ENCODE measurements around the gene GATC. TPM values are rescaled to one million over a fixed set of nuclear protein-coding genes. Genes with fewer than 3 reads are reported as not detected.
A peak's percentile ranks its signal among the peaks of the same experiment; 100 is the strongest.
"Not testable (repeated sequence)": the region's sequence is repeated elsewhere in the genome, so short reads cannot be mapped to it uniquely, and the experiment has no call there.

Gene GATC
- total RNA-seq, 2 experiments from 2014 or later: 26.3 to 36.3 TPM

- ATAC-seq (no peak), DNase-seq (no peak)
- no peaks in the 10 kb centered on the region for H3K27me3 Mint-ChIP-seq
- CTCF ChIA-PET: interaction anchor here (0.6 to 2.1 kb wide), 18 partner anchors 9 to 857 kb away, joined by 3 to 9 read pairs (median 3); partner anchors contain the start of genes DYNLL1 and POP5
- peaks cover 34% of the 10 kb centered on the region for H3K36me3 Mint-ChIP-seq (ENCODE audit: low read depth)
- intact Hi-C loops (cut with DNase I, micrococcal nuclease): loop anchor here (1.0 to 10.0 kb wide), 17 partner anchors 8 to 426 kb away; partner anchors contain the start of genes DYNLL1 (in 2 of the 2), GATC (in 2 of the 2), SRSF9 (in 2 of the 2) and TRIAP1 (in 2 of the 2)
- H3K9me3 Mint-ChIP-seq (ENCODE audit: low read depth): no peaks in the 10 kb centered on the region
- peak overlapping the region; percentile 99 for H3K4me3 Mint-ChIP-seq
- POLR2A ChIA-PET: interaction anchor here (0.6 to 2.1 kb wide), 4 partner anchors 28 to 238 kb away, joined by 3 to 11 read pairs (median 6); partner anchors contain the start of genes RNU4-2 and RPLP0
- peak overlapping the region; percentile 99 for H3K27ac Mint-ChIP-seq
- peaks cover 20% of the 10 kb centered on the region for H3K4me1 Mint-ChIP-seq
Measured at GRCh38 chr12:120438495-120439198, 7.6 kb upstream of the GATC start.

GRCh38 chr12:120439646-120440247 is 6.5 kb upstream of the GATC start:
- peak overlapping the region; percentile 43 for H3K4me3 Mint-ChIP-seq
- no peaks in the 10 kb centered on the region for H3K27me3 Mint-ChIP-seq
- ATAC-seq (peak; percentile 46), DNase-seq (peak; percentile 89)
- H3K9me3 Mint-ChIP-seq (ENCODE audit: low read depth): no peaks in the 10 kb centered on the region
- H3K36me3 Mint-ChIP-seq (ENCODE audit: low read depth): peaks cover 42% of the 10 kb centered on the region
- CTCF ChIA-PET: interaction anchor here (0.6 to 2.0 kb wide), 23 partner anchors 8 to 463 kb away, joined by 3 to 12 read pairs (median 3); partner anchors contain the start of genes POP5 and SRSF9
- intact Hi-C loops (cut with DNase I, micrococcal nuclease): loop anchor here (1.0 to 10.0 kb wide), 11 partner anchors 29 to 427 kb away; partner anchors contain the start of genes DYNLL1 (in 2 of the 2), MLEC (in 1 of the 2), PLA2G1B (in 1 of the 2) and RNU4-1 (in 1 of the 2)
- POLR2A ChIA-PET: no interaction called here
- H3K27ac Mint-ChIP-seq: peak overlapping the region; percentile 45
- peaks cover 29% of the 10 kb centered on the region for H3K4me1 Mint-ChIP-seq

GRCh38 chr12:120444676-120445075 is 1.6 kb upstream of the GATC start:
- intact Hi-C loops (cut with DNase I, micrococcal nuclease): no loop called here
- ChIA-PET POLR2A (interaction anchor here (0.6 to 0.7 kb wide), 2 partner anchors 105 to 1781 kb away, joined by 3 to 4 read pairs; no protein-coding TSS in a partner anchor), CTCF (interaction anchor here (0.7 to 2.2 kb wide), 7 partner anchors 8 to 128 kb away, joined by 3 to 10 read pairs (median 3); no protein-coding TSS in a partner anchor)
- Mint-ChIP-seq H3K4me3 (peak overlapping the region; percentile 98), H3K27ac (peak overlapping the region; percentile 93), H3K36me3 (ENCODE audit: low read depth) (peaks cover 56% of the 10 kb centered on the region), H3K9me3 (ENCODE audit: low read depth) (no peaks in the 10 kb centered on the region), H3K4me1 (peaks cover 42% of the 10 kb centered on the region), H3K27me3 (no peaks in the 10 kb centered on the region)
- ATAC-seq: no peak
- no peak for DNase-seq

GRCh38 chr12:120446844-120447178 is 567 bp downstream of the GATC start:
- DNase-seq; H3K9me3 Mint-ChIP-seq (ENCODE audit: low read depth); ATAC-seq; H3K27me3 Mint-ChIP-seq: not testable (repeated sequence)
- peak overlapping the region; percentile 93 for H3K27ac Mint-ChIP-seq
- intact Hi-C loops (cut with DNase I, micrococcal nuclease): loop anchor here (1.0 to 2.0 kb wide), 5 partner anchors 9 to 246 kb away; partner anchors contain the start of genes COX6A1 (in 2 of the 2), SRSF9 (in 2 of the 2), DYNLL1 (in 1 of the 2) and RPLP0 (in 1 of the 2)
- H3K4me1 Mint-ChIP-seq: peaks cover 33% of the 10 kb centered on the region
- ChIA-PET CTCF (interaction anchor here (1.1 to 1.2 kb wide), 3 partner anchors 12 to 50 kb away, joined by 4 read pairs; no protein-coding TSS in a partner anchor), POLR2A (interaction anchor here (0.7 kb wide), 2 partner anchors 120 to 813 kb away, joined by 4 to 8 read pairs; no protein-coding TSS in a partner anchor)
- H3K4me3 Mint-ChIP-seq: peak overlapping the region; percentile 98
- peaks cover 40% of the 10 kb centered on the region for H3K36me3 Mint-ChIP-seq (ENCODE audit: low read depth)

GRCh38 chr12:120447992-120448391 is 1.7 kb downstream of the GATC start:
- Mint-ChIP-seq H3K27ac (peak overlapping the region; percentile 93), H3K4me3 (peak overlapping the region; percentile 98), H3K9me3 (ENCODE audit: low read depth) (no peaks in the 10 kb centered on the region), H3K36me3 (ENCODE audit: low read depth) (peaks cover 37% of the 10 kb centered on the region), H3K27me3 (no peaks in the 10 kb centered on the region), H3K4me1 (peaks cover 33% of the 10 kb centered on the region)
- POLR2A ChIA-PET: no interaction called here
- DNase-seq (no peak), ATAC-seq (no peak)
- CTCF ChIA-PET: interaction anchor here (0.7 to 1.2 kb wide), 7 partner anchors 9 to 122 kb away, joined by 3 to 5 read pairs (median 3); partner anchors contain the start of gene SRSF9
- intact Hi-C loops (cut with DNase I, micrococcal nuclease): loop anchor here (2.0 kb wide), 3 partner anchors 21 to 247 kb away; partner anchors contain the start of genes DYNLL1 (in 1 of the 2), RPLP0 (in 1 of the 2) and SRSF9 (in 1 of the 2)

- H3K36me3 Mint-ChIP-seq (ENCODE audit: low read depth): peaks cover 43% of the 10 kb centered on the region
- POLR2A ChIA-PET: interaction anchor here (0.8 to 1.3 kb wide), 2 partner anchors 16 to 258 kb away, joined by 3 read pairs; no protein-coding TSS in a partner anchor
- H3K4me3 Mint-ChIP-seq; DNase-seq; ATAC-seq; H3K27ac Mint-ChIP-seq; intact Hi-C loops (cut with DNase I, micrococcal nuclease); H3K27me3 Mint-ChIP-seq; H3K9me3 Mint-ChIP-seq (ENCODE audit: low read depth): not testable (repeated sequence)
- peaks cover 19% of the 10 kb centered on the region for H3K4me1 Mint-ChIP-seq
- CTCF ChIA-PET: interaction anchor here (0.6 to 3.4 kb wide), 12 partner anchors 9 to 1065 kb away, joined by 3 to 17 read pairs (median 4); partner anchors contain the start of gene SRSF9
Measured at GRCh38 chr12:120452524-120452923, 6.3 kb downstream of the GATC start.

- Mint-ChIP-seq H3K27ac (peak overlapping the region; percentile 51), H3K4me1 (peaks cover 12% of the 10 kb centered on the region), H3K4me3 (no peak overlapping the region), H3K9me3 (ENCODE audit: low read depth) (no peaks in the 10 kb centered on the region), H3K27me3 (no peaks in the 10 kb centered on the region), H3K36me3 (ENCODE audit: low read depth) (peaks cover 39% of the 10 kb centered on the region)
- ATAC-seq: no peak
- ChIA-PET POLR2A (interaction anchor here (1.3 kb wide), 1 partner anchor 15 kb away, joined by 3 read pairs; no protein-coding TSS in a partner anchor), CTCF (interaction anchor here (0.5 to 3.4 kb wide), 9 partner anchors 9 to 1064 kb away, joined by 3 to 17 read pairs (median 3); partner anchors contain the start of gene SRSF9)
- no peak for DNase-seq
- intact Hi-C loops (cut with DNase I, micrococcal nuclease): no loop called here
Measured at GRCh38 chr12:120453060-120453750, 7.0 kb downstream of the GATC start.

- intact Hi-C loops (cut with DNase I, micrococcal nuclease): no loop called here
- Mint-ChIP-seq H3K36me3 (ENCODE audit: low read depth) (peaks cover 43% of the 10 kb centered on the region), H3K4me1 (peaks cover 11% of the 10 kb centered on the region), H3K9me3 (ENCODE audit: low read depth) (no peaks in the 10 kb centered on the region), H3K4me3 (no peak overlapping the region), H3K27ac (no peak overlapping the region), H3K27me3 (no peaks in the 10 kb centered on the region)
- POLR2A ChIA-PET: no interaction called here
- DNase-seq (peak; percentile 43), ATAC-seq (peak; percentile 97)
- CTCF ChIA-PET: interaction anchor here (0.5 to 3.4 kb wide), 6 partner anchors 9 to 24 kb away, joined by 3 to 17 read pairs (median 3); no protein-coding TSS in a partner anchor
Measured at GRCh38 chr12:120453977-120454376, 7.7 kb downstream of the GATC start.

GRCh38 chr12:120455302-120455701 is 9.1 kb downstream of the GATC start:
- DNase-seq (no peak), ATAC-seq (no peak)
- intact Hi-C loops (cut with DNase I, micrococcal nuclease): loop anchor here in 1 of 2 experiments (1.0 kb wide), 1 partner anchor 13 kb away; no protein-coding TSS in a partner anchor
- H3K27ac Mint-ChIP-seq: no peak overlapping the region
- H3K27me3 Mint-ChIP-seq: no peaks in the 10 kb centered on the region
- H3K9me3 Mint-ChIP-seq (ENCODE audit: low read depth): no peaks in the 10 kb centered on the region
- H3K4me3 Mint-ChIP-seq: no peak overlapping the region
- ChIA-PET CTCF (interaction anchor here (0.6 to 2.9 kb wide), 5 partner anchors 11 to 634 kb away, joined by 3 to 16 read pairs (median 4); no protein-coding TSS in a partner anchor), POLR2A (interaction anchor here (0.7 kb wide), 1 partner anchor 257 kb away, joined by 4 read pairs; no protein-coding TSS in a partner anchor)
- peaks cover 7% of the 10 kb centered on the region for H3K4me1 Mint-ChIP-seq
- H3K36me3 Mint-ChIP-seq (ENCODE audit: low read depth): peaks cover 47% of the 10 kb centered on the region

GRCh38 chr12:120457133-120457532 is 10.9 kb downstream of the GATC start:
- ChIA-PET CTCF (interaction anchor here (0.5 to 2.9 kb wide), 8 partner anchors 9 to 1510 kb away, joined by 3 to 16 read pairs (median 4); no protein-coding TSS in a partner anchor), POLR2A (interaction anchor here (0.6 to 1.2 kb wide), 2 partner anchors 9 to 45 kb away, joined by 4 to 10 read pairs; no protein-coding TSS in a partner anchor)
- no peak overlapping the region for H3K4me3 Mint-ChIP-seq
- ATAC-seq (no peak), DNase-seq (no peak)
- H3K27me3 Mint-ChIP-seq: no peaks in the 10 kb centered on the region
- H3K9me3 Mint-ChIP-seq (ENCODE audit: low read depth): no peaks in the 10 kb centered on the region
- peak overlapping the region; percentile 13 for H3K27ac Mint-ChIP-seq
- H3K36me3 Mint-ChIP-seq (ENCODE audit: low read depth): peaks cover 55% of the 10 kb centered on the region
- intact Hi-C loops (cut with DNase I, micrococcal nuclease): no loop called here
- peaks cover 7% of the 10 kb centered on the region for H3K4me1 Mint-ChIP-seq
